Thoracic aorta (tissue), 2 donors: Measurements from ENCODE around the gene CBLB. TPM values are rescaled to one million over a fixed set of nuclear protein-coding genes. Genes with fewer than 3 reads are reported as not detected.
A peak's percentile ranks its signal among the peaks of the same experiment; 100 is the strongest.

Source experiments
- ATAC-seq: fragments of 150-250 bp; one replicate; pipeline ENCODE4 v1.8.0; 2017; ENCODE audit warnings: low read depth; ENCODE audit not compliant: insufficient number of reproducible peaks, low FRiP score
- DNase-seq: peaks from one replicate; pipeline ENCODE4 v3.0.0-alpha.2; 2020; ENCODE audit warnings: low spot score
- H3K27ac ChIP-seq, 2 donors: fragments of 200-600 bp; sonication (generic); 1 replicate in 1 of 2; 2 replicates in 1 of 2; pipeline ENCODE4 v1.5.1; 2016; ENCODE audit warnings: mild to moderate bottlenecking in 2 of 2, moderate library complexity in 2 of 2
- H3K27me3 ChIP-seq: fragments of 200-600 bp; sonication (generic); replicated peaks from 2 replicates; pipeline ENCODE4 v1.6.0; 2016; ENCODE audit warnings: mild to moderate bottlenecking; ENCODE audit not compliant: insufficient read depth
- H3K36me3 ChIP-seq: fragments of 200-600 bp; sonication (generic); one replicate; pipeline ENCODE4 v1.5.1; 2016
- H3K4me1 ChIP-seq, 2 donors: fragments of 200-600 bp; sonication (generic); 1 replicate in 1 of 2; 2 replicates in 1 of 2; pipeline versions ENCODE4 v1.5.1 to v1.6.0; 2016; ENCODE audit warnings: low read depth in 2 of 2, mild to moderate bottlenecking in 1 of 2; ENCODE audit not compliant: control insufficient read depth in 1 of 2
- H3K4me3 ChIP-seq: fragments of 200-600 bp; sonication (generic); 2 replicates; pipeline ENCODE4 v1.5.1; 2016; ENCODE audit warnings: mild to moderate bottlenecking
- H3K9me3 ChIP-seq: fragments of 200-600 bp; sonication (generic); 2 replicates; pipeline ENCODE4 v1.5.1; 2016
- total RNA-seq, 2 donors: library from RNA; depleted of rRNA; stranded (reverse); fragments of >200 nt; gene quantifications; one replicate each; pipeline versions ENCODE4 v1.1.0 to v1.2.3, GENCODE V29; 2016
- TF ChIP-seq, protein P1 (sequence below): fragments of 200-600 bp; sonication (generic); IDR thresholded peaks from one replicate; pipeline ENCODE4 v1.5.1; 2019; ENCODE audit warnings: antibody characterized with exemption

CBLB gene
- total RNA-seq, 2 donors from 2014 or later = 51.0 to 145 TPM

DNA sequence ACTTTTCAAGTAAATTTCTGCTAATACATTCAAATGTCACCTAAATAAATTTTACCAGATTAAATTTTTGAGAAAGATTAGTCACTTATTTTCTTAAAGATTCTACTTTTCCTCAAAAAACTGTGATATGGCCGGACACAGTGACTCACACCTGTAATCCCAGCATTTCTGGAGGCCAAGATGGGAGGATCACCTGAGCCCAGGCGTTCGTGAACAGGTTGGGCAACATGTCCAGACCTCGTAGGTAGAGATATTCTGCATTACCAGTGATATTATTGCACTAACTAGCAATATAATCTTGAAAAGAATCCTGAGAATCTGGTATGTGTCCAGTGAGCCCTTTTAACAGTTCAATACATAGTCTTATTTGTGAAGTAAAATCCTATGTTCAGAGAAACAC lies 61.7 kb downstream of the CBLB start:
- Histone ChIP-seq H3K9me3 (no peaks in the 10 kb centered on the region), H3K36me3 (no peaks in the 10 kb centered on the region), H3K27me3 (no peaks in the 10 kb centered on the region), H3K4me1 (peaks cover 16 to 39% of the 10 kb centered on the region in 2 donors), H3K27ac (no peak overlapping the region), H3K4me3 (no peak overlapping the region)
- DNase-seq (no peak), ATAC-seq (no peak)
- TF ChIP-seq, protein P1, sequence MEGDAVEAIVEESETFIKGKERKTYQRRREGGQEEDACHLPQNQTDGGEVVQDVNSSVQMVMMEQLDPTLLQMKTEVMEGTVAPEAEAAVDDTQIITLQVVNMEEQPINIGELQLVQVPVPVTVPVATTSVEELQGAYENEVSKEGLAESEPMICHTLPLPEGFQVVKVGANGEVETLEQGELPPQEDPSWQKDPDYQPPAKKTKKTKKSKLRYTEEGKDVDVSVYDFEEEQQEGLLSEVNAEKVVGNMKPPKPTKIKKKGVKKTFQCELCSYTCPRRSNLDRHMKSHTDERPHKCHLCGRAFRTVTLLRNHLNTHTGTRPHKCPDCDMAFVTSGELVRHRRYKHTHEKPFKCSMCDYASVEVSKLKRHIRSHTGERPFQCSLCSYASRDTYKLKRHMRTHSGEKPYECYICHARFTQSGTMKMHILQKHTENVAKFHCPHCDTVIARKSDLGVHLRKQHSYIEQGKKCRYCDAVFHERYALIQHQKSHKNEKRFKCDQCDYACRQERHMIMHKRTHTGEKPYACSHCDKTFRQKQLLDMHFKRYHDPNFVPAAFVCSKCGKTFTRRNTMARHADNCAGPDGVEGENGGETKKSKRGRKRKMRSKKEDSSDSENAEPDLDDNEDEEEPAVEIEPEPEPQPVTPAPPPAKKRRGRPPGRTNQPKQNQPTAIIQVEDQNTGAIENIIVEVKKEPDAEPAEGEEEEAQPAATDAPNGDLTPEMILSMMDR = no peak

DNA sequence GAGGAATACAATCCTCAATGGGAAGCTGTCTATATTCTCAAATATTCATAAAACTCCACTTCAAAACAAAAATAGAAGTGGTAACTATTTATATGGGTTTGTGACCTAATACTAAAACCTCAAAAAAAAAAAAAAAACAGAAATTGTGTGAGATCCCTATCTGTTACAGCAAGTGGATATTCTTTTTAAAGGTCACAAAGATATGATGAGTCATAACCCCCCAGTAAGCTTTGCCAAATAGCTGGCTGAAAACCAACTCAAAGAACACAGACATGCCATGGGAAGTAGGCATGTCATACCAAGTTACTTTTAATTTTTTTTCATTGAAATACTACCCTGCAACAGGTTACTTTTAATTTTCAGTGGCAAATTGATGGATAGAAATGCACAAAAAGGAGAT lies 62.5 kb downstream of the CBLB start:
- Histone ChIP-seq H3K27me3 (no peaks in the 10 kb centered on the region), H3K27ac (no peak overlapping the region), H3K36me3 (no peaks in the 10 kb centered on the region), H3K4me1 (peaks cover 16 to 42% of the 10 kb centered on the region in 2 donors), H3K9me3 (no peaks in the 10 kb centered on the region), H3K4me3 (no peak overlapping the region)
- TF ChIP-seq, protein P1 = no peak
- no peak for DNase-seq
- peak; percentile 60 for ATAC-seq

DNA sequence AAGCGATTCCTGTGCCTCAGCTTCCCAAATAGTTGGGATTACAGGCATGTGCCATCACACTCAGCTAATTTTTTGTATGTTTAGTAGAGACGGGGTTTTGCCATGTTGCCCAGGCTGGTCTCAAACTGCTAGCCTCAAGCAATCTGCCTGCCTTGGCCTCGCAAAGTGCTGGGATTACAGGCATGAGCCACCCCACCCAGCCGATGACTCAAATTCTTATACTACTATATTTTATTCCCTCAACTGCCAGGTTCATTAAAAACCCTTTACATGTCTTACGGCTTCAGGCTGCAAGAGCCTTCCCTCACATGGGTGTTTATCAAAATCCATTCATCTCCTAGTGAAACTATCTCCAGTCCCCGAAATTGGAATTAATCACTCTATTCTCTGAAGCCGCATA lies 63.4 kb downstream of the CBLB start:
- DNase-seq = no peak
- H3K4me3 ChIP-seq = no peak overlapping the region
- ATAC-seq = no peak
- no peak overlapping the region for H3K27ac ChIP-seq
- H3K27me3 ChIP-seq = no peaks in the 10 kb centered on the region
- TF ChIP-seq, protein P1 = no peak
- H3K36me3 ChIP-seq = no peaks in the 10 kb centered on the region
- no peaks in the 10 kb centered on the region for H3K9me3 ChIP-seq
- H3K4me1 ChIP-seq = peaks cover 11 to 42% of the 10 kb centered on the region in 2 donors

DNA sequence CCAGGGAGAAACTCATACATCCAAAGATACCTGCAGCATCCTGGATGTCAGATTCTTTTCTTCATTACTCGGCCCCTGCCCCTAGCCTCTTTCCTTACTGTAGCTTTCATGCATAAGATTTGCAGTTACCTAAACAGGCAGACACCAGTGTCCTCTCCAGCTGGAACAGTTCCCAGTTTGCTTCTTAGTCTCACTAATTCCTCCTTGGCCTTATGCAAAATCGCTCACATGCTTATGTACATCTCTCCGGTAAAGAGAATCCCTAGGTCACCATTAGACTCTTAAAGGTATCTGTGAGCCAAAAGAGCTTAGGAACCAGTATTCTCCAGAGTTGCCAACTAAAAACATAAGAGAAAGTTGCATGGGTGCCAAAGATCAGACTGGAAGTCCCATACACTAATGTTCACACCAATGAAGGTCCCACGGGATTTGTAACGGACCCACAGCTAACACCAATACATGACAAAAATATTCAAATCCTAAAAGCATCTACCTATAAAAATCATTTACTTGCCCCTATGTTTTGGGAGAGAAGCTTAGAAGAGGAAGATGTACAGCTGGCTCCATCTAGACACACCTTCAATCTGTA lies 66.6 kb downstream of the CBLB start:
- DNase-seq = no peak
- no peak for ATAC-seq
- H3K27me3 ChIP-seq = no peaks in the 10 kb centered on the region
- no peak overlapping the region for H3K4me3 ChIP-seq
- H3K36me3 ChIP-seq = no peaks in the 10 kb centered on the region
- H3K4me1 ChIP-seq = peaks cover 5 to 37% of the 10 kb centered on the region in 2 donors
- no peak overlapping the region for H3K27ac ChIP-seq
- TF ChIP-seq, protein P1 = no peak
- no peaks in the 10 kb centered on the region for H3K9me3 ChIP-seq

DNA sequence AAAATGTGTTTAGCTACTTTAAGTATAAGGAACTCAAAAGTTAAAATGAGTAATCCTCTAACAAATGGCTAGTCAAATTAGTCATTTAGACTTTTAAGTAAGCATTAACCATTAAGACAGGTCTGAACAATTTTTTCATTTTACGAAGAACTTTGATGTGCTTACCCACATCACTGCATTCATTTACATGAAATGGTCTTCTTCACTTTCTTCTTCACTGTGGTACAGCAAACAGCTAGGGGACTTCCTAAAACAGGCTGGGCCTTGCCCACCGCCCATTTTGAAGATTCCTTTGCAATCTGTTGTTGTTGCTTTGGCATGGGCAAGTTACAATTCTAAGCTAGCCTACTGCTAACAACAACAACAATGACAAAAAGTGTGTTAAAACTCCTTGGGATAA lies 67.4 kb downstream of the CBLB start:
- TF ChIP-seq, protein P1 = no peak
- H3K36me3 ChIP-seq = no peaks in the 10 kb centered on the region
- H3K27me3 ChIP-seq = no peaks in the 10 kb centered on the region
- H3K9me3 ChIP-seq = no peaks in the 10 kb centered on the region
- H3K4me1 ChIP-seq = peaks cover under 1 to 29% of the 10 kb centered on the region in 2 donors
- no peak overlapping the region for H3K4me3 ChIP-seq
- ATAC-seq (no peak), DNase-seq (no peak)
- H3K27ac ChIP-seq = no peak overlapping the region
